ENCODE data around the gene HCFC1R1.

- TF ChIP-seq RFX5 (IDR thresholded peaks at IDR 0.05; ENCODE audit: low read length) = no peak
- TF ChIP-seq, protein P1, sequence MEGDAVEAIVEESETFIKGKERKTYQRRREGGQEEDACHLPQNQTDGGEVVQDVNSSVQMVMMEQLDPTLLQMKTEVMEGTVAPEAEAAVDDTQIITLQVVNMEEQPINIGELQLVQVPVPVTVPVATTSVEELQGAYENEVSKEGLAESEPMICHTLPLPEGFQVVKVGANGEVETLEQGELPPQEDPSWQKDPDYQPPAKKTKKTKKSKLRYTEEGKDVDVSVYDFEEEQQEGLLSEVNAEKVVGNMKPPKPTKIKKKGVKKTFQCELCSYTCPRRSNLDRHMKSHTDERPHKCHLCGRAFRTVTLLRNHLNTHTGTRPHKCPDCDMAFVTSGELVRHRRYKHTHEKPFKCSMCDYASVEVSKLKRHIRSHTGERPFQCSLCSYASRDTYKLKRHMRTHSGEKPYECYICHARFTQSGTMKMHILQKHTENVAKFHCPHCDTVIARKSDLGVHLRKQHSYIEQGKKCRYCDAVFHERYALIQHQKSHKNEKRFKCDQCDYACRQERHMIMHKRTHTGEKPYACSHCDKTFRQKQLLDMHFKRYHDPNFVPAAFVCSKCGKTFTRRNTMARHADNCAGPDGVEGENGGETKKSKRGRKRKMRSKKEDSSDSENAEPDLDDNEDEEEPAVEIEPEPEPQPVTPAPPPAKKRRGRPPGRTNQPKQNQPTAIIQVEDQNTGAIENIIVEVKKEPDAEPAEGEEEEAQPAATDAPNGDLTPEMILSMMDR (IDR thresholded peaks at IDR 0.05) = no peak
- no peak for TF ChIP-seq EZH2phosphoT487 (IDR thresholded peaks at IDR 0.05; ENCODE audit: borderline replicate concordance, low read depth)
- no peak for TF ChIP-seq NRF1 (IDR thresholded peaks at IDR 0.05; ENCODE audit: low read depth, low read length)
- TF ChIP-seq GABPA (IDR thresholded peaks at IDR 0.05; ENCODE audit: low read depth) = no peak
- no peak for TF ChIP-seq SIN3A (IDR thresholded peaks at IDR 0.05; ENCODE audit: borderline replicate concordance, low read depth, low read length)
- TF ChIP-seq MAX (IDR thresholded peaks at IDR 0.05; ENCODE audit: low read depth) = no peak
- no peak for TF ChIP-seq EP300 (IDR thresholded peaks at IDR 0.05; ENCODE audit: borderline replicate concordance in 1 of 2, low read depth in 1 of 2, low read length in 1 of 2)
- no peak for TF ChIP-seq ELF1 (IDR thresholded peaks at IDR 0.05)
- TF ChIP-seq TCF12 (IDR thresholded peaks at IDR 0.05) = no peak
- TF ChIP-seq RCOR1 (IDR thresholded peaks at IDR 0.05; ENCODE audit: low read length) = no peak
- no peak for TF ChIP-seq FOXJ3 (CRISPR knock-in tag; IDR thresholded peaks at IDR 0.05)
- no peak for TF ChIP-seq JUND (IDR thresholded peaks at IDR 0.05)
Observed at GRCh38 chr16:3057181-3058138, 33.7 kb upstream of the HCFC1R1 start.
